SK-MEL-5 (cell line): ENCODE data around the gene GNB5. TPM values are rescaled to one million over a fixed set of nuclear protein-coding genes. Genes with fewer than 3 reads are reported as not detected.
A peak's percentile ranks its signal among the peaks of the same experiment; 100 is the strongest.

Experiments
- DNase-seq: peaks from one replicate; pipeline ENCODE4 v3.0.0-alpha.2; 2016; ENCODE audit warnings: low read depth, low spot score
- in situ Hi-C: cut with HindIII; loops from 2 replicates; pipeline ENCODE4 v1.10.0; 2016; ENCODE audit warnings: low sequenced_read_pairs, high pct_unique_total_duplicates, low pct_unique_long_range_greater_than_20kb
- total RNA-seq: library from RNA; depleted of rRNA; stranded (reverse); fragments of >200 nt; shearing (Covaris generic); gene quantifications from 2 replicates; pipeline ENCODE4 v1.2.3, GENCODE V29; 2014

The GNB5 gene
- total RNA-seq, 1 experiment from 2014 or later: 28.2 TPM

- DNase-seq: no peak
- in situ Hi-C loops: no loop called here
These were observed 26.0 kb upstream of the GNB5 start for GRCh38 chr15:52217186-52217585.

DNA sequence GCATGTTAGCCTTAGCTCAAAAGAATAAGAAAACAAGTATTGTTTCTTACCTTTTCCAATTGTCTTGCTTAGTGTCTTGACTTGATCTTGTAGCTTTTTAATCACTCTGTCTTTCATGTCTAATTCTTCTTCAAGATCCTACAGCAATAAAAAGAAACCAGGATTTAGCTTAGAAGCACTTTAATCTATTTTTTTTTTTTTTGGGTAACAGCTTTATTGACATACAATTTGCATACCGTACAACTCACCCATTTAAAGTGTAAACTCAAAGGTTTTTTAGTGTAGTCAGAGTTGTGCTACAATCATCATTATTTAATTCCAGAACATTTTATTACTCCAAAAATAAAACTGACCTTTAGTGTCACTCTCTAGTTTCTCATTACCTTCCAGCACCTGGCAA, 23.4 kb upstream of the GNB5 start:
- DNase-seq: no peak
- in situ Hi-C loops: no loop called here

DNA sequence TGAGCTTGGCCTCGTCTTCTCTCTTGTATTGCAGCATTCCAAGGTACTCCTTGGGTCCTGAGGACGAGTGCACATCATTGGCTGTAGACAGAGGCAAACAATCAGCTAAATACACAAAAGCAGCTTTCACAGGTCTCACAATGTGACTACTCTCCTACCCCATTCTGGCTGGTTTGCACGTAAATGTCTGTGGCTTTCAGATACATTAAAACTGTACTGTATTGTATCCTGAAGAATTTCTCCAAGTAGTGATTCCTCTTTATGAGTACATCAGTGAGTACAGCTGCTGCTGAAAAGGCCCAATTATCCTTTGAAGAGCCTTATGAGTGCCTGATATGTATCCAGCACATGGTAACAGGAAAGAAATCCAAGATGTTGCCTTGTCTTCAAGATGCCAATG, 22.0 kb upstream of the GNB5 start:
- DNase-seq: peak; percentile 94
- in situ Hi-C loops: no loop called here

DNA sequence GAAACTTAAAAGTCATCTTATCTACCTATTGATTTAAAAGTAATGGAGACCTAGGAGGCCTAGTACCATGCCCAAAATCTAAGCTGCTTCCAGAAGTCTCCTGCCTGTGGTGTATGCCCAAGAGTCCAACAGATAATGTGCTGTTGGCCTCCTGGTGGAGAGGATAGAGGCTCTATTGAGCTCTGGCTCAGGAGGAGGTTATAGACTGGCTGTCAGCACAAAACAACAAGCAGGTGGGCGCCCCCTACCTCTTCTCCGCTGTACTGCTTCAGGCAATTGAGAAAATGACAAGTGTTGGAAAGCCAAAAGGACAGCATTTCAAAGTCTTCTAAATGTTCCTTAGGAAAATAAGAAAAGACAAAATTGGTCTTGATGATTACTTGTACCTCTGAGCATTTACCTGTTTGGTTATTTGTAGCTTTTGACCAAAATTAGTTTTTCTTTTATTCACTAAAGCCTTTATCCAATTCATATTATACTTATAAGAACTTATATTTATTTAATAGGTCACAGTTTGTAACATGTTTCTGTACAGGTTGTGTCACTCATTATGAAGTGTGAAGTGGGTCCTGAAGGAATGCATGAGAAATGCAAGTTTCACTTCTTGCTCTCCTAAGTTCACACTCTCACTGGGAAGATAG, 17.2 kb upstream of the GNB5 start:
- peak; percentile 91 for DNase-seq
- in situ Hi-C loops: no loop called here

DNA sequence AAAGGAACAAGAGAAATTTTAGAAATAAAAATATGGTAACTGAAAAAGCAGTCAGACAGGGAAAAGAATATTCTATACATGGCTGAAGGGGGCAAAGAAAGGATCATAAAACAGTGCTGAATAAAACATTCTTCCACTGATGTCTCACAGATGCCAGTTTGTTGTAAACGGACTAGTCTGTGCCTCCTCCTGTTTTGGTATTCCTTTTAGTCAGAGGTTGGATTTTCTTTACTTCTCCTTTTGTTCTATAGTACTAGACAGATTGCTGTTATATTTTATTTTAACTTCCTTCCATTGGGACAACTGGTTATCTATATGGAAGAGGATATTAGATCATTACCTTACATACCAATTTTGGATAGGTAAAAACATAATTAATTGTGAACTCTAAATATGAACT, 16.0 kb upstream of the GNB5 start:
- DNase-seq: no peak
- in situ Hi-C loops: no loop called here

DNA sequence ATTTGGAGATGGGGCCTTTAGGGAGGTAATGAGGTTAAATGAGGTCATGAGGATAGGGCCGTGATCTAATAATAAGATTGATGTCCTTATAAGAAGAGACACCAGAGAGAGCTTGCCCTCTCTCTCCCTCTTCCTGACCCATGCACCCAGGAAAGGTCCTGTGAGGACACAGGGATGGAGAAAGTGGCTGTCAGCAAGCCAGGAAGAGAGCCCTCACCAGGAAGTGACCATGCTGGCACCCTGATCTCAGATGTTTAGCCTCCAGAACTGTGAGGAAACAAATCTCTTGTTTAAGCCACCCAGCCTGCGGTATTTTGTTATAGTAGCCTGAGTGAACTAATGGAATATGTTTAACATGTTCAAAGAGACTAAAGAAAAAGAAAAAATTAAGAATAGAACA, 15.3 kb upstream of the GNB5 start:
- in situ Hi-C loops: no loop called here
- no peak for DNase-seq

GRCh38 chr15:52204657-52205056, 13.5 kb upstream of the GNB5 start:
- in situ Hi-C loops: no loop called here
- DNase-seq: no peak

GRCh38 chr15:52200831-52201365, 9.7 kb upstream of the GNB5 start:
- DNase-seq: no peak
- in situ Hi-C loops: no loop called here

DNA sequence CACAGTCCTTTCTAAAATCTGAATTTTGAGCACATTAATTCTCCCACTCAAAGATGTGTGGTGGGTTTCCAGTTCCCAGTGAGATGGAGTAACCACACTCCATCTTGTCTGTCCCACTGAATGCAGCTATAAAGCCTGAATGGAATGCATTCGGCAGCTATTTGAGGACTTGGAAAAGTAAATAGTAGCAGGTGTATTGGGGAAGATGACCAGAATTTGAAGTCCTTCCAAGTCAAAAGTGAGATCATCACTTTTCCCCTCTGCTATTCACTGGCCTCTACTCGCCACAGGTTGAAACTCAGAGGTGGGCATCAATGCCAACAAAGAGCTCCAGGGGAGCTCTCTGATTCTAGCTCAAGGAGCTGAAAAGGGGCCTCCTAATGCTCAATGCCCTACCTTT, 8.1 kb upstream of the GNB5 start:
- in situ Hi-C loops: no loop called here

DNA sequence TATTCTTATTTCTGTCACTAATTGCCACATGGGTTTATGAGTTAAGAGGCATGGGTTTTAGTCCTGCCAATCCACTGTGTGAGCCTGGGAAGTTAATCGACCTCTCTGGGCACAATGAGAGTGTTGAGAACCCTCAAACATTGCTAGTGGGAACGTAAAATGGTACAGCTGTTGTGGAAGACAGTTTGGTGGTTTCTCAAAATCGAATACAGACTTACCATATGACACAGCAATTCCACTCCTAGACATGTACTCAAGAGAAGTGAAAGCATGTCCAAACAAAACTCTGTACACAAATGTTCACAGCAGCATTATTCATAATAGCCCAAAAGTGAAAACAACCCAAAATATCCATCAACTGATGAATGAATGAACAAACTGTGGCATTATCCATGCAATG, 5.7 kb upstream of the GNB5 start:
- no peak for DNase-seq
- in situ Hi-C loops: no loop called here

More for the DNA sequence above, 8.1 kb upstream of the GNB5 start:
- DNase-seq: no peak

DNA sequence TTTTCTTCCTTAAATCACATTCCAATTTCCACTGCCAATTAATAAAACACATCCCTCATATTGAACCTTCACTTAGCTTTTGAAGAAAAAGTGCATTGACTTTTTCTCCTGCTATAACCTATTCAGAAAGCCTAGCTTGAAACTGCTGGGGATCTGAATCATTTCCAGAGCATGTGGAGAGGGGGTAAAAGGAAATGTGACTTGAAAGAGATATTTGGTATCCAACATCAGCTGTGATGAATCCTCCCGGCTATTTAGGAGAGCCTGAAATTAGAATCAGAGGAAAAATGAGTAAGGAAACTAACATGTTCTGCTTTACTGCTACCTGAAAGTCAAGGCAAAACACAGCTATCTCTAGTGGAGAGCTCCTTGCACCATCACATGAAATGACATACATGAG, 2.6 kb upstream of the GNB5 start:
- in situ Hi-C loops: no loop called here
- no peak for DNase-seq

DNA sequence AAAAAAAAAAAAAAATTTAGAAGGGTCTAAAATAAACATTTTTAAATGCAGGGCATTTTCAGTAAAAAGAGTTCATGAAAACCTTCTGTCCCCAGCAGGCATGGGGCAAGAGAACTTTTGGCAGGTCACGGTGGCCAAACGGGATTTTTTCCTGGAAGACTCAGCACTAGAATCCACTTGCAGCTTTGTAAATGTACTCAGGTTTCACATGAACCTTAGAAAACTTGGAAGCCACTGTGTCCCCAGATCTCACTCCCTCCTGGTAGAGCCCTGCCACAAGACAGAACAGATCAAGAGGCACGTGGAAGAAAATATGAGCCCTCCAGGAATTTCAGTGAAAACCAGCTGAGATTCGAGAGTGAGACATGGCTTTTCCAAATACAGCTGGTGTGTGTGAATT, 2.1 kb upstream of the GNB5 start:
- in situ Hi-C loops: no loop called here

GRCh38 chr15:52186651-52187486, 4.3 kb downstream of the GNB5 start:
- in situ Hi-C loops: no loop called here
- no peak for DNase-seq

More for the DNA sequence above, 2.1 kb upstream of the GNB5 start:
- no peak for DNase-seq

DNA sequence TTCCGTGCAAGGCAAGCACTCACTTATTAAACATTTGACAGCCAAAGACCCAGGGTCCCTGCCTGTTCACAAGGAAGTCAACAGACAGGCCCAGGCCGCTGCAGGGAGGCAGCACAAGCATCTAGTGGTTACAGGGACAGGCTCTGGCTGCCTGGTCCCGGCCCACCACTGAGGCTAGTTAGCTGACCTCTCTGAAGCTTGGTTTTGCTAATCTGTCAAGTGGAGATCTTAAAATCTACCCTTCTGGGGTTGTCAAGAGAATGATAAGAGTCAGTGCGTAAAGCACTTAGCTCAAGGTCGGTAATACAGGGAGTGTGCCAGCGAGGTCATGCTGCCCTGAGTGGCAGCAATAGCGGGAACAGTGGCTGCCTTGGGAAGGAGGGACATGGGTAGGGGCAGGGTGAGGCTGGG, 6.0 kb downstream of the GNB5 start:
- in situ Hi-C loops: no loop called here
- no peak for DNase-seq

GRCh38 chr15:52184721-52185120, 6.5 kb downstream of the GNB5 start:
- in situ Hi-C loops: no loop called here
- no peak for DNase-seq

GRCh38 chr15:52183562-52184173, 7.5 kb downstream of the GNB5 start:
- in situ Hi-C loops: no loop called here
- DNase-seq: peak; percentile 72

- in situ Hi-C loops: no loop called here
- DNase-seq: no peak
These were observed 9.0 kb downstream of the GNB5 start for GRCh38 chr15:52181938-52182780.
